Measurements from ENCODE around the gene ROBO1.

- no peak for TF ChIP-seq POLR2A (IDR thresholded peaks at IDR 0.05; ENCODE audit: low read depth, low read length)
- no peak for TF ChIP-seq TAF1 (IDR thresholded peaks at IDR 0.05; ENCODE audit: borderline replicate concordance, low read depth, low read length)
- TF ChIP-seq POLR2AphosphoS5 (IDR thresholded peaks at IDR 0.05; ENCODE audit: low read depth, low read length), result no peak
These were observed 957.8 kb downstream of the ROBO1 start for GRCh38 chr3:78809966-78810365.

Measured in GM12892 (cell line).